DMS 273 (cell line): ENCODE results near the gene GRK4.
"Not testable (repeated sequence)": the region's sequence is repeated elsewhere in the genome, so short reads cannot be mapped to it uniquely, and the experiment has no call there.

Experiments used
- DNase-seq: peaks from one replicate; lab custom pipeline; 2025; ENCODE audit not compliant: unreplicated experiment; lab: John Stamatoyannopoulos, UW

GRK4 gene

DNA sequence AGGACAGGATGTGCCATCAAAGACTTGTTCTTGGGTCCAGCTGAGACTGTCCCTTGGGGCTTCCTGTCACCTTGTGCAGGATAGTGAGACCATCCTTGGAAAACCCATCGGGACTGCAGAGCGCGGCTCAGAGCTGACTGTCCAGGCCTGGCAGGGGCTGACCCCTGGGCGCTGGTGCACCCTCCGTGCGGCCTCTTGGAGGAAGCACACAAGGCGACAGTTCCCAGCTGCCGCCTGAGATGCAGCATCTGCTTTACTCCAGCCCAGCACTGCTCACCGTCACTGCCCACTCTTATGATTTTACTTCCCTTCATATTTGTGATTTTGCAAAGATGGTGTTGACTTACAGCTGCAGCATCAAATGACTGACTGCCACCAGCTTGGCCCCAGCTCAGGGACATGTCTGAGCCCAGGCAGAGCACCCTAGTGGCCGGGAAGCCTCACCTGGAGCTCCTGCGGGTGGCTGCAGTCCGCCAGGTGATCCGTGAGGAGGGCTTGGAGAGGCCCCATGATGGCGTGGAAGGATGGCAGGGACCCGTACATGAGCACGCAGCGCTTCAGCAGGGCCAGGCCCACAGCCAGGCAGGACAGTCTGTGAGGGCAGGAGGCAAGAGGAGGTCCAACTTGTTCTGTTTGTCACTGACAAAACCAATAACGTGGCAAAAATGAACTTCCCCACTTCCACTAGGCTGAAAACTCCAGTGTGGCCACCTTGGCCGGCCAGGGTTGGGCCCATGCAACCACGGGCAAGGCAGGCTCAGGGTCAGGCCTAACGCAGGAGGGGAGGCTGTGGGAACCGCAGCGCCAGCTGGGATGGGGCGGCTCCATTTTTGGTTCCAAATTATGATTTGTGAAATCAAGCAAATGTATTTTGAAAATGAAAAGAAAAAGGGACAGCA is 22.0 kb upstream of the GRK4 start:
- DNase-seq: no peak

DNA sequence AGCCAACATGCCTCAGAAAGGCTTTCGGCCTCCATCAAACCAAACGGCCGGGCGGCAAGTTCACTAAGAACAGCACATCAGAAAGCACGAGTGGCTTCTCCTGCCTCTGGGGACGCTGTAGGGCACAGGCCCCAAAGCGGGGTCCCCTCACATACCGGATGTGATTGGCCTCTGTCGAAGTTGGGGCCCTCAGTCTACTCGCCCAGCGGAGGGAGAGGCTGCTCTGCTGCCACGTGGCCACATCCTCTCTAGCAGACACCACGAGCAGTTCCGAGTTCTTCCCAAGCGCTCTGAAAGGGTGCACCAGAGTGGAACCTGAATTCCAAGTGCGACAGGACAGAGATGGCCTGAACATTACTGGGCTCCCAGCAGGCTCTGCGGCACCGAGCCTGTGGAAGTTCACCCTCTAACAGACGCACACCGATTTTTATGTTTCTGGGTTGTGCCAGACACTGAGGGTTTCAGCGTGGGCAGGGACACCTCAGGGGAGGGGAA is 21.3 kb upstream of the GRK4 start:
- no peak for DNase-seq

DNA sequence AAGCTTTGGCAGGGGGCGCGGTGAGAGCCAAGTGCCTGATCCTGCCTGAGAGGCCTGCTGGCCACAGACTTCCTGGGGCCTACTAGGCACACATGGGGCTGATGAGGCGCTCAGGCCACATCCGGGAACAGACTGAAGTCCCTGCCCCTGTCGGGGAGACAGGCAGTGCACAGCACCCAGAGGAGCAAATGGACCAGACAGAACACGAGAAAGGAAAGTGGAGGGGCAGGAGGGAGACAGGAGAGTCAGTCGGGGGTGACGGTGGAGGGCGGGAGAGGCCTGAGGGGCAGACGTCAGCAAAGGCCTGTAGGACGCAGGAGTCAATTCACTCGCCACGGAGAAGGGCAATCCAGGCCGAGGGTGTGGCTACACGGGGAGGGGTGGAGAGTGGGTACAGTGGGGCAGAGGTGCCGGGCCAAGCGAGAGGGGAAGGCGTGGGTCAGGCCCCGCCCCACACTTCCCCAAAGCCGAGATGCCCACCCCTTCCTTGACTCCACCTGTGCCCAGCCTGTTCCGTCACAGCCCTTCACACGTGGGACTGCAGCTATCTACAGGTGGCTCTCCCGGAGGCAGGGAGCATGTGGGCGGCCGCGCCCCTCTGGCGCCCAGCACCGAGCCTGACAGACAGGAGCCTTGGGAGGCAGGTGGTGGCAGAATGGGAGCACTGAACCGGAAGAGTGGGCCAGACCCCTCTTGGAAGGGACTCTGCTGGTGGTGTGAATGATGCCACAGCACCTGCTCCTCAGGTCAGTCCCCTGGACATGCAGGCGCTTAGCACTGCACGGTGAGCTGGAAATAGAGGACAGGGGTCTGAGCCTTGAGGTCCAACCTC is 20.6 kb upstream of the GRK4 start:
- peak; percentile 27 for DNase-seq

- no peak for DNase-seq
Measured at GRCh38 chr4:2943364-2944090, 19.8 kb upstream of the GRK4 start.

GRCh38 chr4:2944091-2944482 is 19.3 kb upstream of the GRK4 start:
- DNase-seq: no peak

GRCh38 chr4:2944586-2945526 is 18.5 kb upstream of the GRK4 start:
- DNase-seq: no peak

GRCh38 chr4:2945619-2946604 is 17.5 kb upstream of the GRK4 start:
- not testable (repeated sequence) for DNase-seq

DNA sequence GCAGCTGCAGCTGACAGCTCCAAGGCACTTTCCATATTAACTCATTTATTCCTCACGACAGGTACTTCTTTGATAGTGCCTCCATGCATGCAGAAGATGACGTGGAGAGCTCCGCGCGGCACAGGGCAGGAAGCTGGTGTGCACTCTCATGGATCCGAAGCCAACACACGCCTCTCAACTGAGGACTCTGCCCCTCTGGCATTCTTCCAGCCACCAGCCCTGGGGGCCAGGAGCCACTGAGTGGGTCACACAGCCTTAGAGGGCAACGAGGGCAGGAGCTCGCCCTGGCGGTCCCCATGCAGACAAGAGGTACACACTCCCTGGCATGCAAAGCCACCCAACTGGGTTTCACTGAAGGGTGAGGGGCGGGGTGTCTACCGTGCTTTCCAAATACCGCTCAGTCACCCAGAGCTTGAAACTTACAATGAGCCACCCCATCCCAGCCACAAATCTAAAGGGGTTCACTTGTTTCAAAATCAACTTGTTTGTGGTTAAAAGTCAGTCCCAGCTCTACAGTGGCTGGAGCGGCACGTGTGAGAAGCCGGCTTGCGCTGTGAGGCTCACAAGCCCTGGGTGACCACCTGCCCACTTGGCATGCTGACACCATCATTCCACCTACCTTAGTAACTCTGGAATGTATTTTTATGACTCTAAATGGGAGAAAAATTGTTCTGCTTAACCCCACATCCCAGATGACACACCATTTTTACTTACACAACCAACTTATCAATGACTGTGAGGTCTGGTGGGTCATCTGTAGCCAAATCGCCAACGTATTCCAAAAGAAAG is 16.4 kb upstream of the GRK4 start:
- DNase-seq: no peak

GRCh38 chr4:2947926-2948325 is 15.4 kb upstream of the GRK4 start:
- DNase-seq: no peak

- peak; percentile 17 for DNase-seq
Measured at GRCh38 chr4:2948895-2949781, 14.2 kb upstream of the GRK4 start.

GRCh38 chr4:2949782-2950125 is 13.6 kb upstream of the GRK4 start:
- DNase-seq: no peak

DNA sequence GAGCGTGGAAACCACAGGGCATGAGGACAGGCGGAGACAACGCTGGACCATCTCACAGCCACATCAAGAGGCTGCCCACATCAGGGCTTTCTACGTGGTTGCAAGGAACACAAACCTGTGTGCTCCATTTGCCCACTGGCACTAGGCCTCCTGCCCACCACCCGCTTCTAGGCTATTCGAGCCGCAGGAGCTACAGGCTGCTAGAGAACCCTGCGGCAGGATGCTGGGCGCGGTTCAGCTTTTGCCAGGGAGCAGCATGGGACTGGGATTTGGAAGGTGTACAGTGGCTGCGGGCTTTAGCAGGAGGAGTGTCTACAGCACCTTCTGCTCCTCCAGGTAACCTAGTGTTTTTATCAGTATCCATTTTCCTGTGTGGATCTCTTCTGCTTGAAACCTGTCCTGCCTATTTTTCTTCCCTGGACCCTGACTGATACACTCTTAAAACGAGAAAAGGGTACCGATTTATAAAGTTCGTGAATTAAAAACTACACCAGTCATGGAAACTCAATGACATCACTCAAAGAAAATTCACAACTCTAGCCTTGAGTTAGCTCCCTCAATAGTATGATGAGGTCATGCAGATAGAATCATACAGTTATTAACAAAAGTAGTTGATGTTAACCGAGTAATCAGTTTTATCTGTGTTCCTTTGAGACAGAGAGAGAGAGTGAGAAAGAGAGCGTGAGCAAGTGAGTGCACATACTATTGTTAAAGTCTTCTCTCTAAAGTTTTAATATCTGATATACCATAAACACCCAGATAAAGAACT is 13.0 kb upstream of the GRK4 start:
- DNase-seq: no peak

GRCh38 chr4:2953496-2953895 is 9.9 kb upstream of the GRK4 start:
- DNase-seq: no peak

DNA sequence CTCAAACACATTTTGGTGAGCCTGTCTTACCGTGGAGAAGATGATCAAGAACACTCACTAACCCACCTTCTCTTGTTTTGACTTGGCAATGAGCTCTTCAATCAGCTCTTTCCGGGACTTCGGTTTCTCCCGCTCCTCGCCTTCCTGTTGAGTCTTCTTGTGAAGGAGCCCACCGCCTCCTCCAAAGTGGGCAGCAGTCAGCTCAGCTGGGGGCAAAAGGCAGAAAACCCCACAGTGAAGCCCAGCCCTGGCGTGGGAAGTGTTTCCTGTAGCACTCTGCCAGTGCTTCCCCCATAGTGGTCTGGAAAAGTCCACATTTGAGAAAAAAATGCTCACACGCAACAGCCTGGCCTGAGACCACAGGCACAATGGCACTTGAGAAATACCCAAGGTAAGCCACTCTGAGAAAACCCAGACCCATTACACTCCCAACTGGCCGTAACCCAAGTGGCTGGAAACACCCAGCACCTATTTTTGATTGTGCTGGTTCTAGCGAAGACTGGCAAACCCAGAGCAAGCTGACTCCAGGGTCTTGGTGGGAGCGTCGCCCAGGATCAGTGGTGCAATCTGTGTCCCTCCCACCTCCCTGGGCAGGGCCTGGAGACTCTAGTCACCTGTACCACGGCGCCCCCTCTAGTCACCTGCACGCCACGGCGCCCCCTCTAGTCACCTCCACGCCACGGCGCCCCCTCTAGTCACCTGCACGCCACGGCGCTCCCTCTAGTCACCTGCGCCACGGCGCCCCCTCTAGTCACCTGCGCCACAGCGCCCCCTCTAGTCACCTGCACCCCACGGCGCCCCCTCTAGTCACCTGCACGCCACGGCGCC is 8.8 kb upstream of the GRK4 start:
- peak; percentile 25 for DNase-seq

- not testable (repeated sequence) for DNase-seq
Measured at GRCh38 chr4:2955186-2956044, 8.0 kb upstream of the GRK4 start.
